ENCODE measurements around the gene RRP12.

The RRP12 gene

DNA sequence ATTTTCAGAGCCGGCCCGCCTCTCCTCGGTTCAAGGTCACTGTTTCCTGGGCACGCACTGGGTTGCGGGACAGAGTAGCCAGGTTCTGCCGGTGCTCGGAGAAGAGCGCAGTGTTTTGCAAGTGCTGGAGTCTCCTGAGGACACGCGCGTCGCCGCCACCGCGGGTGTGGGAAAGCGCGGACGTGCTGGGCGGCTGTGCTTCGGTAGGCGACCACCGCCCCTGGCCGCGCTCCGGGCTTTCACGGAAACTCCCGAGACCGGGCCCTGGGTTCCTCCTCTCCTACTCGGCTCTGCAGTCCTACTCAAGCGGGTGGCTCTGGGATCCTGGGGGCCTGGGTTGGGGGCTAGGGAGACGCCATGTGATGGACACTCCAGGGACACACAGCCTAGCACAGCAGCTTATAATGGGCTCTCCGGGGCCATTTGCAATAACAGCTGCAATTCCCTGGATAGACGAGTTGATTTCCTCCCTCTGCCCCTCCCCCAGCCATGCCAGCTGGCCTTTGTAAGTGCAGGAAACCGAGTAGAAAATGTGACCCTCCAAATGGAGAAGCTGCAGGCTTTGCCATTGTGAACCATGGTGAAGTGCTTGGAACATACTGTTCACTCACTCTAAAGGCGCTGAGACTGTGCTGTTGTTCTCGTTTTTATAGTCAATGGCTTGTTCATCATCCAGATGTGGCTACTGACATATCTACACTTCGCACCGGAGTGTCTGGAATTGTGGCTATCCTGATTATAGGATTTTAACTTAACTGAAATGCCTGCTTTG is 79.9 kb downstream of the RRP12 start:
- H3K9me3 ChIP-seq (ENCODE audit: control insufficient read depth in 1 of 2, low read length in 2 of 2) = no peaks in the 10 kb centered on the region
- no peaks in the 10 kb centered on the region for H3K27me3 ChIP-seq (ENCODE audit: low read depth, low read length)
- peak overlapping the region; percentile 51 to 84 for H3K4me3 ChIP-seq (ENCODE audit: low read depth in 1 of 2, low read length in 2 of 2)
- no peaks in the 10 kb centered on the region for H3K36me3 ChIP-seq (ENCODE audit: control insufficient read depth in 1 of 2, insufficient read depth in 2 of 2, low read length in 2 of 2)
- H3K4me1 ChIP-seq (ENCODE audit: control insufficient read depth in 1 of 2, insufficient read depth in 2 of 2, low read length in 2 of 2) = peaks cover 5 to 20% of the 10 kb centered on the region in 2 donors
- H3K27ac ChIP-seq (ENCODE audit: low read length) = peak overlapping the region; percentile 75

DNA sequence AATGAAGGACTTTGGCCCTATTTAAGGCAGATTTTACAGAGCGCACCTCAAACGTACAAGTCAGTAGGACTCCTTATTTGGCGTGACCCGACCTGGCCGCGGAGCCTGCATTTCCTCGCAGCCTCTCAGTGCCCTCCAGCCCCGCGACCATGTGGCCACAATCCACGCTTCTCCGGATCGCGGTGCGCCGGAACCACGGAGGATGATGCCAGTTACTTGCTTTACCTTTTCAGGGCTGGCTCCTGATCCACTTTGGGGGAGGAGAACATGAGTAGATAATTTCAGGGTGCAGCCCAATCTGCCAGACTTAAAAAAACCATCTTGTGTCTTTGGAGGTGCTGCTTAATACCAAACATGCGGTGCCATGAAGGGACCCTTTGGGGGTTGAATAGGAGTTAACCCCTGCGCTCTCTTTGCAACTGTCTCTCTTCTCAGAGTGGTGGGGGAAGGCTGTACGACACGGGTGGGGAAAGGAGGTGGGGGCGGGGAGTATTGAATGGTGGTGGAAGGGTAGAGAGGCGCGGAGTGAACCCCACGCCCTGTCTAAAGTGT is 80.6 kb downstream of the RRP12 start:
- peaks cover 5 to 20% of the 10 kb centered on the region in 2 donors for H3K4me1 ChIP-seq (ENCODE audit: control insufficient read depth in 1 of 2, insufficient read depth in 2 of 2, low read length in 2 of 2)
- peak overlapping the region; percentile 75 for H3K27ac ChIP-seq (ENCODE audit: low read length)
- H3K27me3 ChIP-seq (ENCODE audit: low read depth, low read length) = no peaks in the 10 kb centered on the region
- H3K9me3 ChIP-seq (ENCODE audit: control insufficient read depth in 1 of 2, low read length in 2 of 2) = no peaks in the 10 kb centered on the region
- peak overlapping the region; percentile 51 to 84 for H3K4me3 ChIP-seq (ENCODE audit: low read depth in 1 of 2, low read length in 2 of 2)
- no peaks in the 10 kb centered on the region for H3K36me3 ChIP-seq (ENCODE audit: control insufficient read depth in 1 of 2, insufficient read depth in 2 of 2, low read length in 2 of 2)

- Histone ChIP-seq H3K36me3 (ENCODE audit: control insufficient read depth in 1 of 2, insufficient read depth in 2 of 2, low read length in 2 of 2) (no peaks in the 10 kb centered on the region), H3K4me3 (ENCODE audit: low read depth in 1 of 2, low read length in 2 of 2) (peak overlapping the region; percentile 51 to 84), H3K27me3 (ENCODE audit: low read depth, low read length) (no peaks in the 10 kb centered on the region), H3K9me3 (ENCODE audit: control insufficient read depth in 1 of 2, low read length in 2 of 2) (no peaks in the 10 kb centered on the region), H3K27ac (ENCODE audit: low read length) (peak overlapping the region; percentile 75), H3K4me1 (ENCODE audit: control insufficient read depth in 1 of 2, insufficient read depth in 2 of 2, low read length in 2 of 2) (peaks cover 5 to 20% of the 10 kb centered on the region in 2 donors)
Observed at GRCh38 chr10:97319671-97320479, 81.3 kb downstream of the RRP12 start.

DNA sequence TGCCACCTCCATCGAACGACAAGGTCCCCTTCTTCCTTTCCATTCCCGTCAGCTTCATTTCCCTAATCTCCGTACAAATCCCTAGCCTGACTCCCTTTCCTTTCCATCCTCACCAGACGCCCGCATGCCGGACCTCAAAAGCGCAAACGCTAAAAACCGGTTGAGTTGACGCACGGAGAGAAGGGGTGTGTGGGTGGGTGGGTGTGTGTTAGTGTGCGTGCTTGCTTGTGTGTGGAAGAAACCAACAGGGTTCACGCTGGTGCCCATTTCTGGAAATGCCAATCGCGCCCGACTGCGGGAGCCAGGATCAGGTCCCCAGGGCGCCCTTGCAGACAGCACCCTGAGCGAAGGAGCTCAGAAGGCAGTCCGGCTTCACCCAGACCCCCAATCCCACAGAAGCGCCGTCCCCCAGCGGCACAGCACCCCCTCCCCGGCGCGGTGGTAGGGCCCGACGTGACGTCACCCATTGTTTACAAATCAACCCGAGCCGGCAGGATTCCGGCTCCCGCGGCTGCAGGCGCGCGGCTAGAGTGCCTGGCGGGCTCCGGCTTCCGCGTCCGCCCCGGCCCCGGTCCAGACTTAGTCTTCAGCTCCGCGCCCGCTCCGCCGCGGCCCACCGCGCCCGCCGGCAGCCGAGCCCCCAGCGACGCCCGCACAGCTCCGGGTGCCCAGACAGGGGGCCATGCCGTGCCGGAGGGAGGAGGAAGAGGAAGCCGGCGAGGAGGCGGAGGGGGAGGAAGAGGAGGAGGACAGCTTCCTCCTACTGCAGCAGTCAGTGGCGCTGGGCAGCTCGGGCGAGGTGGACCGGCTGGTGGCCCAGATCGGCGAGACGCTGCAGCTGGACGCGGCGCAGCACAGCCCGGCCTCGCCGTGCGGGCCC is 82.1 kb downstream of the RRP12 start, which contains the start of gene FRAT1:
TSS of gene FRAT1 (plus strand) at position 500 of the 880 bp plus-strand sequence. CDS start at position 683, 183 bp downstream.
- Histone ChIP-seq H3K27ac (ENCODE audit: low read length) (peak within 1 kb of the TSS; percentile 86), H3K36me3 (ENCODE audit: control insufficient read depth in 1 of 2, insufficient read depth in 2 of 2, low read length in 2 of 2) (no peaks in the 10 kb centered on the region), H3K27me3 (ENCODE audit: low read depth, low read length) (no peaks in the 10 kb centered on the region), H3K4me3 (ENCODE audit: low read depth in 1 of 2, low read length in 2 of 2) (peak within 1 kb of the TSS; percentile 74 to 84), H3K4me1 (ENCODE audit: control insufficient read depth in 1 of 2, insufficient read depth in 2 of 2, low read length in 2 of 2) (peaks cover 5 to 20% of the 10 kb centered on the region in 2 donors), H3K9me3 (ENCODE audit: control insufficient read depth in 1 of 2, low read length in 2 of 2) (no peaks in the 10 kb centered on the region)

DNA sequence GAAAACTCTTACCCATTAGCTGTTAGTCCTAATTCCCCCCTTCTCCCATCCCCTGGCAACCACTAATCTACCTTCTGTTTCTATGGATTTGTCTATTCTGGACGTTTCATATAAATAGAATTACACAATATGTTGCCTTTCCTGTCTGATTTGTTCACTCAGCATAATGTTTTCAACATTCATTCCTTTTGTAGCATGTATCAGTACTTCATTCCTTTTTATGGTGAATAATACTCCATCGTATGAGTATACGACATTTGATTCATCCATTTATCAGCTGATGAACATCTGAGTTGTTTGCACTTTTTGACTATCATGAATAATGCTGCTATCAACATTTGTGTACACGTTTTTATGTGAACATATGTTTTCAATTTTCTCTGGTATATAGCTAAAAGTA is 86.5 kb downstream of the RRP12 start:
- no peaks in the 10 kb centered on the region for H3K36me3 ChIP-seq (ENCODE audit: control insufficient read depth in 1 of 2, insufficient read depth in 2 of 2, low read length in 2 of 2)
- H3K9me3 ChIP-seq (ENCODE audit: control insufficient read depth in 1 of 2, low read length in 2 of 2) = no peaks in the 10 kb centered on the region
- no peak overlapping the region for H3K4me3 ChIP-seq (ENCODE audit: low read depth in 1 of 2, low read length in 2 of 2)
- no peak overlapping the region for H3K27ac ChIP-seq (ENCODE audit: low read length)
- no peaks in the 10 kb centered on the region for H3K27me3 ChIP-seq (ENCODE audit: low read depth, low read length)
- H3K4me1 ChIP-seq (ENCODE audit: control insufficient read depth in 1 of 2, insufficient read depth in 2 of 2, low read length in 2 of 2) = no peaks in the 10 kb centered on the region

- H3K4me3 ChIP-seq (ENCODE audit: low read depth in 1 of 2, low read length in 2 of 2) = no peak overlapping the region
- H3K27ac ChIP-seq (ENCODE audit: low read length) = no peak overlapping the region
- no peaks in the 10 kb centered on the region for H3K27me3 ChIP-seq (ENCODE audit: low read depth, low read length)
- no peaks in the 10 kb centered on the region for H3K36me3 ChIP-seq (ENCODE audit: control insufficient read depth in 1 of 2, insufficient read depth in 2 of 2, low read length in 2 of 2)
- no peaks in the 10 kb centered on the region for H3K4me1 ChIP-seq (ENCODE audit: control insufficient read depth in 1 of 2, insufficient read depth in 2 of 2, low read length in 2 of 2)
- H3K9me3 ChIP-seq (ENCODE audit: control insufficient read depth in 1 of 2, low read length in 2 of 2) = no peaks in the 10 kb centered on the region
Observed at GRCh38 chr10:97312897-97313296, 88.2 kb downstream of the RRP12 start.

- no peak overlapping the region for H3K4me3 ChIP-seq (ENCODE audit: low read depth in 1 of 2, low read length in 2 of 2)
- no peaks in the 10 kb centered on the region for H3K36me3 ChIP-seq (ENCODE audit: control insufficient read depth in 1 of 2, insufficient read depth in 2 of 2, low read length in 2 of 2)
- no peaks in the 10 kb centered on the region for H3K27me3 ChIP-seq (ENCODE audit: low read depth, low read length)
- H3K9me3 ChIP-seq (ENCODE audit: control insufficient read depth in 1 of 2, low read length in 2 of 2) = no peaks in the 10 kb centered on the region
- no peaks in the 10 kb centered on the region for H3K4me1 ChIP-seq (ENCODE audit: control insufficient read depth in 1 of 2, insufficient read depth in 2 of 2, low read length in 2 of 2)
- no peak overlapping the region for H3K27ac ChIP-seq (ENCODE audit: low read length)
Observed at GRCh38 chr10:97311111-97311626, 90.0 kb downstream of the RRP12 start.

DNA sequence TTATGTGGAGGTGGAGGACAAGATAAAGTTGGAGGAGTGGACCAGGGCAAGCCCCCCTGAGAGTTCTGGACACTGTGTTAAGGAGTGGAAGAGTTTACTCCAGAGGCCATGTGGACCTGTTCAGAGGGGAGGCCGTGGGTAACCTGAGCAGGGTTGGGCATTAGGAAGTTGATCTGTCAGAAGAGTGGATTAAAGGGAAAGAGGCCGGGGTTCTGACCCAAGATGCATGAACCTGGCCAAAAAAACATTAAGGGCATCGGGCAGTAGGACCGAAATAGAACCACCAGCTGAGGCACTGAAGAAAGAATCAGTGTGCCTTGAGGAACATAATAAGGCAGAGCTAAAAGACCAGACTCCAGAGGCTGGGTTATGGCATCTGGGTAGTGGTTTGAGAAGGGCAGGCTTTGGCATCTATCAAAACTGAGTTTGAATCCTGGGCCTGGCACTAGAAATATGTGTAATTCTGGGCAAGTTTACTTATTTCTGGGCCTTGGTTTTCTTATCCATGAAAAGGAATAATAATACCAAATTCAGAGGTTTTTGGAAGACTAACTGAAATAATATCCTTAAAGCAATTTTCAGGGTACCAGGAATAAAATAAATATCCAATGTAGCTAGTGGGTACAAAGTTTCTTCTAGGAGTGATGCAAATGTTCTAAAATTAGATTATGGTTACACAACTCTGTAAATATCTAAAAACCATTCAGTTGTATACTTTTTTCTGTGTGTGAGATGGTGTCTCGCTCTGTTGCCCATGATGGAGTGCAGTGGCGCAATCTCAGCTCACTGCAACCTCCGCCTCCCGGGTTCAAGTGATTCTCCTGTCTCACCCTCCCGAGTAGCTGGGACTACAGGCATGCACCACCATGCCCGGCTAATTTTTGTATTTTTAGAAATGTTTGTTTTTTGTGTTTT is 93.0 kb downstream of the RRP12 start:
- H3K9me3 ChIP-seq (ENCODE audit: control insufficient read depth in 1 of 2, low read length in 2 of 2) = no peaks in the 10 kb centered on the region
- no peak overlapping the region for H3K27ac ChIP-seq (ENCODE audit: low read length)
- H3K4me3 ChIP-seq (ENCODE audit: low read depth in 1 of 2, low read length in 2 of 2) = no peak overlapping the region
- H3K4me1 ChIP-seq (ENCODE audit: control insufficient read depth in 1 of 2, insufficient read depth in 2 of 2, low read length in 2 of 2) = no peaks in the 10 kb centered on the region
- no peaks in the 10 kb centered on the region for H3K27me3 ChIP-seq (ENCODE audit: low read depth, low read length)
- no peaks in the 10 kb centered on the region for H3K36me3 ChIP-seq (ENCODE audit: control insufficient read depth in 1 of 2, insufficient read depth in 2 of 2, low read length in 2 of 2)

DNA sequence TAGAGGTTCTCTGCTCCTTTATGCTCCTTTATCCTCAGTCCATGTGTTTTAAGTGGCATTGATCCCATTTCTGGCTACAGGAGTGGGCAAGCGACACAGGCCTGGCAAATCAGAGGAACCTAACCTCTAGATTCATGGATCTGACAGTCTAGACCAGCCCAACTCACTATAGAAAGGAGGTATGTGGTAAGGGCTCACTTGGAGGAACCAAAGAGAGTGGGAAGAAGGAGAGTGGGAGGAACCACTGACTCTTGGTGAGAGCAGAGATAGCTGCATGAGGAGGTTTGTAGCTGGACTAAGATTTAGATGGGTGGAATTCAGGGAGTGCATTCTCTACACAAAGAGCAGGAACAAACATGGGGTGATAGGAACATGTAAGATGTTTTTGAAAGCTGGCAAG is 93.7 kb downstream of the RRP12 start:
- H3K4me1 ChIP-seq (ENCODE audit: control insufficient read depth in 1 of 2, insufficient read depth in 2 of 2, low read length in 2 of 2) = no peaks in the 10 kb centered on the region
- H3K4me3 ChIP-seq (ENCODE audit: low read depth in 1 of 2, low read length in 2 of 2) = no peak overlapping the region
- no peaks in the 10 kb centered on the region for H3K27me3 ChIP-seq (ENCODE audit: low read depth, low read length)
- no peaks in the 10 kb centered on the region for H3K9me3 ChIP-seq (ENCODE audit: control insufficient read depth in 1 of 2, low read length in 2 of 2)
- H3K36me3 ChIP-seq (ENCODE audit: control insufficient read depth in 1 of 2, insufficient read depth in 2 of 2, low read length in 2 of 2) = no peaks in the 10 kb centered on the region
- H3K27ac ChIP-seq (ENCODE audit: low read length) = no peak overlapping the region
